SJSA1 (cell line): Measurements from ENCODE around the gene CMBL. TPM values are rescaled to one million over a fixed set of nuclear protein-coding genes. Genes with fewer than 3 reads are reported as not detected.
A peak's percentile ranks its signal among the peaks of the same experiment; 100 is the strongest.
"Not testable (repeated sequence)": the region's sequence is repeated elsewhere in the genome, so short reads cannot be mapped to it uniquely, and the experiment has no call there.

Experiments used
- DNase-seq, 2 experiments: peaks; one replicate each; pipeline ENCODE4 v3.0.0-alpha.2; 2015 to 2020; ENCODE audit warnings: low spot score in 2 of 2, low read depth in 1 of 2
- H3K27ac ChIP-seq: fragments of 250-450 bp; sonication (Bioruptor Pico); 2 replicates; pipeline ENCODE4 v1.5.1; 2020; ENCODE audit warnings: mild to moderate bottlenecking, moderate library complexity
- H3K27me3 ChIP-seq: fragments of 250-450 bp; sonication (Bioruptor Pico); replicated peaks from 2 replicates; pipeline ENCODE4 v1.5.1; 2020; ENCODE audit warnings: mild to moderate bottlenecking, moderate library complexity
- H3K36me3 ChIP-seq: fragments of 250-450 bp; sonication (Bioruptor Pico); 2 replicates; pipeline ENCODE4 v1.5.1; 2020; ENCODE audit warnings: mild to moderate bottlenecking
- H3K4me1 ChIP-seq: fragments of 250-450 bp; sonication (Bioruptor Pico); replicated peaks from 2 replicates; pipeline ENCODE4 v1.6.1; 2021; ENCODE audit warnings: mild to moderate bottlenecking
- H3K4me3 ChIP-seq: fragments of 250-450 bp; sonication (Bioruptor Pico); 2 replicates; pipeline ENCODE4 v1.5.1; 2020; ENCODE audit warnings: mild to moderate bottlenecking
- H3K9me3 ChIP-seq: fragments of 250-450 bp; sonication (Bioruptor Pico); replicated peaks from 2 replicates; pipeline ENCODE4 v1.5.1; 2020; ENCODE audit warnings: mild to moderate bottlenecking
- total RNA-seq: library from RNA; depleted of rRNA; stranded (reverse); fragments of >200 nt; shearing (Covaris generic); gene quantifications from 2 replicates; pipeline ENCODE4 v1.2.3, GENCODE V29; 2014

CMBL gene
- total RNA-seq, 1 experiment from 2014 or later, result 1.4 TPM

- H3K36me3 ChIP-seq, result no peaks in the 10 kb centered on the region
- H3K27ac ChIP-seq, result no peak overlapping the region
- DNase-seq, result no peak
- peaks cover 17% of the 10 kb centered on the region for H3K4me1 ChIP-seq
- no peaks in the 10 kb centered on the region for H3K27me3 ChIP-seq
- no peaks in the 10 kb centered on the region for H3K9me3 ChIP-seq
- H3K4me3 ChIP-seq, result no peak overlapping the region
Measured at GRCh38 chr5:10291692-10292339, 15.9 kb downstream of the CMBL start.

GRCh38 chr5:10290438-10290837 is 17.3 kb downstream of the CMBL start:
- no peak overlapping the region for H3K27ac ChIP-seq
- H3K36me3 ChIP-seq, result no peaks in the 10 kb centered on the region
- no peak overlapping the region for H3K4me3 ChIP-seq
- peaks cover 8% of the 10 kb centered on the region; the same call in 1 of the 2 replicates for H3K4me1 ChIP-seq
- no peaks in the 10 kb centered on the region for H3K9me3 ChIP-seq
- DNase-seq, result no peak
- no peaks in the 10 kb centered on the region for H3K27me3 ChIP-seq

GRCh38 chr5:10289991-10290390 is 17.7 kb downstream of the CMBL start:
- no peak overlapping the region for H3K27ac ChIP-seq
- no peak for DNase-seq

GRCh38 chr5:10289353-10289752 is 18.3 kb downstream of the CMBL start:
- H3K4me3 ChIP-seq, result no peak overlapping the region
- peaks cover 3% of the 10 kb centered on the region; the same call in 1 of the 2 replicates for H3K4me1 ChIP-seq
- no peaks in the 10 kb centered on the region for H3K27me3 ChIP-seq
- DNase-seq, result no peak
- H3K27ac ChIP-seq, result no peak overlapping the region
- H3K36me3 ChIP-seq, result no peaks in the 10 kb centered on the region
- no peaks in the 10 kb centered on the region for H3K9me3 ChIP-seq

More at GRCh38 chr5:10289991-10290390, 17.7 kb downstream of the CMBL start:
- H3K9me3 ChIP-seq, result no peaks in the 10 kb centered on the region
- no peaks in the 10 kb centered on the region for H3K36me3 ChIP-seq
- no peaks in the 10 kb centered on the region for H3K27me3 ChIP-seq
- no peak overlapping the region for H3K4me3 ChIP-seq
- H3K4me1 ChIP-seq, result peaks cover 8% of the 10 kb centered on the region; the same call in 1 of the 2 replicates

GRCh38 chr5:10288592-10289219 is 19.0 kb downstream of the CMBL start:
- no peak overlapping the region for H3K4me3 ChIP-seq
- no peak for DNase-seq
- no peaks in the 10 kb centered on the region for H3K27me3 ChIP-seq
- no peaks in the 10 kb centered on the region for H3K36me3 ChIP-seq
- no peaks in the 10 kb centered on the region for H3K9me3 ChIP-seq
- peaks cover 3% of the 10 kb centered on the region for H3K4me1 ChIP-seq
- no peak overlapping the region for H3K27ac ChIP-seq

GRCh38 chr5:10286862-10287227 is 20.9 kb downstream of the CMBL start:
- no peaks in the 10 kb centered on the region for H3K9me3 ChIP-seq
- no peak overlapping the region for H3K4me3 ChIP-seq
- no peaks in the 10 kb centered on the region for H3K27me3 ChIP-seq
- no peak overlapping the region for H3K27ac ChIP-seq
- H3K4me1 ChIP-seq, result peaks cover 3% of the 10 kb centered on the region
- H3K36me3 ChIP-seq, result no peaks in the 10 kb centered on the region
- no peak for DNase-seq

GRCh38 chr5:10286162-10286861 is 21.4 kb downstream of the CMBL start:
- no peak overlapping the region for H3K27ac ChIP-seq
- H3K27me3 ChIP-seq, result no peaks in the 10 kb centered on the region
- no peak overlapping the region for H3K4me3 ChIP-seq
- peaks cover 3% of the 10 kb centered on the region for H3K4me1 ChIP-seq
- no peaks in the 10 kb centered on the region for H3K36me3 ChIP-seq
- no peak for DNase-seq
- no peaks in the 10 kb centered on the region for H3K9me3 ChIP-seq

GRCh38 chr5:10285362-10285761 is 22.3 kb downstream of the CMBL start:
- not testable (repeated sequence) for H3K27me3 ChIP-seq, H3K9me3 ChIP-seq, H3K4me1 ChIP-seq, DNase-seq, H3K4me3 ChIP-seq, H3K27ac ChIP-seq, H3K36me3 ChIP-seq

GRCh38 chr5:10283927-10284635 is 23.6 kb downstream of the CMBL start:
- H3K9me3 ChIP-seq, result no peaks in the 10 kb centered on the region
- no peak overlapping the region for H3K4me3 ChIP-seq
- DNase-seq, result peak; percentile 81 to 88
- peaks cover 3% of the 10 kb centered on the region for H3K4me1 ChIP-seq
- no peaks in the 10 kb centered on the region for H3K36me3 ChIP-seq
- H3K27me3 ChIP-seq, result no peaks in the 10 kb centered on the region
- H3K27ac ChIP-seq, result no peak overlapping the region

GRCh38 chr5:10279925-10280720 is 27.6 kb downstream of the CMBL start:
- H3K4me3 ChIP-seq, result no peak overlapping the region
- H3K27ac ChIP-seq, result no peak overlapping the region
- no peaks in the 10 kb centered on the region for H3K36me3 ChIP-seq
- H3K4me1 ChIP-seq, result peaks cover 3% of the 10 kb centered on the region
- H3K9me3 ChIP-seq, result no peaks in the 10 kb centered on the region
- no peak for DNase-seq
- H3K27me3 ChIP-seq, result no peaks in the 10 kb centered on the region

GRCh38 chr5:10279328-10279727 is 28.4 kb downstream of the CMBL start:
- Histone ChIP-seq H3K4me3 (no peak overlapping the region), H3K27me3 (no peaks in the 10 kb centered on the region), H3K4me1 (peaks cover 3% of the 10 kb centered on the region), H3K9me3 (no peaks in the 10 kb centered on the region), H3K27ac (no peak overlapping the region), H3K36me3 (no peaks in the 10 kb centered on the region)
- no peak for DNase-seq

GRCh38 chr5:10278658-10279279 is 28.9 kb downstream of the CMBL start:
- no peaks in the 10 kb centered on the region for H3K27me3 ChIP-seq

More at GRCh38 chr5:10278658-10279279, 28.9 kb downstream of the CMBL start:
- no peaks in the 10 kb centered on the region for H3K36me3 ChIP-seq
- no peaks in the 10 kb centered on the region; the same call in 1 of the 2 replicates for H3K4me1 ChIP-seq
- DNase-seq, result no peak
- no peak overlapping the region for H3K27ac ChIP-seq
- no peaks in the 10 kb centered on the region for H3K9me3 ChIP-seq
- H3K4me3 ChIP-seq, result no peak overlapping the region
